Esophagus muscularis mucosa (tissue), 4 donors: Measurements from ENCODE around the gene CDH22. TPM values are rescaled to one million over a fixed set of nuclear protein-coding genes. Genes with fewer than 3 reads are reported as not detected.

Source experiments
- DNase-seq: peaks from one replicate; pipeline ENCODE4 v3.0.0-alpha.2; 2017; ENCODE audit errors: extremely low spot score
- H3K27ac ChIP-seq, 4 donors: fragments of 200-600 bp; sonication (generic); replicated peaks in 1 of 4; 1 replicate in 3 of 4; 2 replicates in 1 of 4; pipeline ENCODE4 v1.5.1; 2016 to 2019; ENCODE audit warnings: mild to moderate bottlenecking in 1 of 4
- H3K27me3 ChIP-seq, 4 donors: fragments of 200-600 bp; sonication (generic); one replicate each; pipeline versions ENCODE4 v1.5.1 to v1.6.0; 2016 to 2019
- H3K36me3 ChIP-seq, 4 donors: fragments of 200-600 bp; sonication (generic); one replicate each; pipeline ENCODE4 v1.5.1; 2016 to 2019
- H3K4me1 ChIP-seq, 4 donors: fragments of 200-600 bp; sonication (generic); one replicate each; pipeline ENCODE4 v1.5.1; 2016 to 2019
- H3K4me3 ChIP-seq, 4 donors: fragments of 200-600 bp; sonication (generic); 1 replicate in 2 of 4; 2 replicates in 2 of 4; pipeline ENCODE4 v1.5.1; 2016 to 2019; ENCODE audit warnings: mild to moderate bottlenecking in 4 of 4, moderate library complexity in 1 of 4
- H3K9me3 ChIP-seq, 4 donors: fragments of 200-600 bp; sonication (generic); 1 replicate in 3 of 4; 2 replicates in 1 of 4; pipeline ENCODE4 v1.5.1; 2016 to 2019
- CTCF ChIP-seq, 3 experiments: fragments of 200-600 bp in 2 of 3; fragments of 450-650 bp in 1 of 3; sonication (generic) in 2 of 3; IDR thresholded peaks; one replicate each; pipeline ENCODE4 v1.5.1; 2017 to 2019; ENCODE audit warnings: antibody characterized with exemption in 3 of 3, mild to moderate bottlenecking in 2 of 3, moderate library complexity in 1 of 3
- EP300 ChIP-seq: sonication (generic); formaldehyde crosslinking; IDR thresholded peaks from one replicate; pipeline ENCODE4 v1.6.1; 2017; ENCODE audit warnings: antibody characterized with exemption
- POLR2A ChIP-seq: fragments of 450-650 bp; IDR thresholded peaks from one replicate; pipeline ENCODE4 v1.6.1; 2017; ENCODE audit warnings: antibody characterized with exemption, moderate library complexity, mild to moderate bottlenecking, low read depth
- POLR2AphosphoS5 ChIP-seq, 2 donors: sonication (generic); formaldehyde crosslinking; IDR thresholded peaks; one replicate each; pipeline ENCODE4 v1.6.1; 2017; ENCODE audit warnings: antibody characterized with exemption in 2 of 2
- WGBS: methylation state at CpG from one replicate; pipeline ENCODE4 v1.1.5; 2018; 5-methylcytosine and 5-hydroxymethylcytosine counted together
- intact Hi-C: fragments of 100-400 bp; cut with DNase I; formaldehyde crosslinking; loops from one replicate; pipeline ENCODE4 v1.15.1; 2023
- total RNA-seq, 4 donors: library from RNA; depleted of rRNA; stranded (reverse); fragments of >200 nt; gene quantifications; one replicate each; pipeline versions ENCODE4 v1.1.0 to v1.2.1, GENCODE V29; 2016

Gene CDH22
- total RNA-seq, 4 donors from 2014 or later = 0.17 to 0.69 (median 0.42) TPM; not detected in 1

GRCh38 chr20:46212252-46212651 is 96.0 kb downstream of the CDH22 start:
- intact Hi-C loops = no loop called here
- Histone ChIP-seq H3K27ac (no peak overlapping the region), H3K27me3 (peaks cover 0 to 95% (median 21%) of the 10 kb centered on the region in 4 donors), H3K4me3 (no peak overlapping the region), H3K9me3 (no peaks in the 10 kb centered on the region), H3K4me1 (peaks cover 0 to 9% (median 6%) of the 10 kb centered on the region in 4 donors), H3K36me3 (no peaks in the 10 kb centered on the region)
- WGBS = 45% methylated on average over 1 of the region's 3 CpGs
- no peak for TF ChIP-seq CTCF (IDR thresholded peaks at IDR 0.05)
- TF ChIP-seq POLR2A = no peak
- TF ChIP-seq POLR2AphosphoS5 (IDR thresholded peaks at IDR 0.05) = no peak
- no peak for TF ChIP-seq EP300
- no peak for DNase-seq

GRCh38 chr20:46211331-46211722 is 97.0 kb downstream of the CDH22 start:
- H3K9me3 ChIP-seq = no peaks in the 10 kb centered on the region
- TF ChIP-seq POLR2A = no peak
- no peak for TF ChIP-seq CTCF (IDR thresholded peaks at IDR 0.05)
- TF ChIP-seq POLR2AphosphoS5 (IDR thresholded peaks at IDR 0.05) = no peak
- TF ChIP-seq EP300 = no peak
- H3K4me3 ChIP-seq = no peak overlapping the region
- H3K27ac ChIP-seq = no peak overlapping the region
- intact Hi-C loops = no loop called here
- DNase-seq = no peak
- H3K36me3 ChIP-seq = no peaks in the 10 kb centered on the region
- H3K27me3 ChIP-seq = peaks cover 0 to 95% (median 21%) of the 10 kb centered on the region in 4 donors
- peaks cover 0 to 14% (median 7%) of the 10 kb centered on the region in 4 donors for H3K4me1 ChIP-seq
- WGBS = 38% methylated on average over 4 of the region's 8 CpGs

GRCh38 chr20:46210672-46211330 is 97.5 kb downstream of the CDH22 start:
- 80% methylated on average over 13 of the region's 18 CpGs for WGBS
- Histone ChIP-seq H3K4me1 (peaks cover 2 to 11% (median 6%) of the 10 kb centered on the region in 4 donors), H3K27me3 (peaks cover 0 to 95% (median 21%) of the 10 kb centered on the region in 4 donors), H3K36me3 (no peaks in the 10 kb centered on the region), H3K4me3 (no peak overlapping the region), H3K9me3 (no peaks in the 10 kb centered on the region), H3K27ac (no peak overlapping the region)
- no peak for DNase-seq
- intact Hi-C loops = no loop called here
- TF ChIP-seq POLR2AphosphoS5 (IDR thresholded peaks at IDR 0.05) (no peak), POLR2A (no peak)

GRCh38 chr20:46209930-46210671 is 98.2 kb downstream of the CDH22 start:
- H3K4me3 ChIP-seq = no peak overlapping the region
- peaks cover 9 to 11% (median 10%) of the 10 kb centered on the region in 4 donors for H3K4me1 ChIP-seq
- WGBS = 52% methylated on average over 46 of the region's 63 CpGs
- peaks cover 0 to 93% (median 21%) of the 10 kb centered on the region in 4 donors for H3K27me3 ChIP-seq
- intact Hi-C loops = no loop called here
- DNase-seq = no peak
- H3K27ac ChIP-seq = no peak overlapping the region
- no peaks in the 10 kb centered on the region for H3K9me3 ChIP-seq
- H3K36me3 ChIP-seq = no peaks in the 10 kb centered on the region
- TF ChIP-seq EP300 (no peak), POLR2AphosphoS5 (IDR thresholded peaks at IDR 0.05) (no peak), CTCF (IDR thresholded peaks at IDR 0.05) (no peak), POLR2A (no peak)

- TF ChIP-seq CTCF (IDR thresholded peaks at IDR 0.05) (no peak), POLR2A (no peak), POLR2AphosphoS5 (IDR thresholded peaks at IDR 0.05) (no peak), EP300 (no peak)
- Histone ChIP-seq H3K27ac (no peak overlapping the region), H3K36me3 (no peaks in the 10 kb centered on the region), H3K4me3 (no peak overlapping the region), H3K4me1 (peaks cover 11 to 22% (median 15%) of the 10 kb centered on the region in 4 donors), H3K9me3 (no peaks in the 10 kb centered on the region), H3K27me3 (peaks cover 0 to 93% (median 14%) of the 10 kb centered on the region in 4 donors)
- intact Hi-C loops = no loop called here
- 83% methylated on average over 2 of the region's 2 CpGs for WGBS
- no peak for DNase-seq
These were observed 100.5 kb downstream of the CDH22 start for GRCh38 chr20:46207793-46208192.
